Uterus (tissue), 4 donors: Measurements from ENCODE around the gene GRPEL2. TPM values are rescaled to one million over a fixed set of nuclear protein-coding genes. Genes with fewer than 3 reads are reported as not detected.

Source experiments
- DNase-seq, 2 donors: peaks; one replicate each; pipeline ENCODE4 v3.0.0-alpha.2; 2019 to 2020
- H3K27ac ChIP-seq, 2 donors: fragments of 200-600 bp; sonication (generic); 1 replicate in 1 of 2; 2 replicates in 1 of 2; pipeline ENCODE4 v1.5.1; 2016 to 2018
- H3K27me3 ChIP-seq, 2 donors: fragments of 200-600 bp; sonication (generic); one replicate each; pipeline ENCODE4 v1.5.1; 2018 to 2019; ENCODE audit warnings: control low read depth in 1 of 2
- H3K36me3 ChIP-seq, 2 donors: fragments of 200-600 bp; sonication (generic); one replicate each; pipeline ENCODE4 v1.5.1; 2019; ENCODE audit warnings: control low read depth in 1 of 2
- H3K4me1 ChIP-seq, 2 donors: fragments of 200-600 bp; sonication (generic); one replicate each; pipeline ENCODE4 v1.5.1; 2018 to 2019; ENCODE audit warnings: control low read depth in 1 of 2
- H3K4me3 ChIP-seq, 2 donors: fragments of 200-600 bp; sonication (generic); 1 replicate in 1 of 2; 2 replicates in 1 of 2; pipeline ENCODE4 v1.5.1; 2018 to 2019; ENCODE audit warnings: mild to moderate bottlenecking in 1 of 2
- H3K9me3 ChIP-seq, 2 donors: fragments of 200-600 bp; sonication (generic); one replicate each; pipeline ENCODE4 v1.5.1; 2019; ENCODE audit warnings: control low read depth in 1 of 2
- POLR2A ChIP-seq, 2 donors: fragments of 450-650 bp; IDR thresholded peaks; one replicate each; pipeline ENCODE4 v1.6.1; 2016; ENCODE audit warnings: antibody characterized with exemption in 2 of 2, mild to moderate bottlenecking in 1 of 2, moderate library complexity in 1 of 2
- intact Hi-C: fragments of 100-400 bp; cut with DNase I; formaldehyde crosslinking; loops from one replicate; pipeline ENCODE4 v1.15.1; 2023; ENCODE audit warnings: low total_unique reads
- total RNA-seq, 4 donors: library from RNA; depleted of rRNA in 3 of 4; stranded (reverse); fragments of >200 nt in 3 of 4; gene quantifications; one replicate each; pipeline versions ENCODE4 v1.1.0 to v1.2.4, GENCODE V29; 2014 to 2023
- TF ChIP-seq, protein P1 (sequence below), 4 experiments: fragments of 200-600 bp in 2 of 4; fragments of 450-650 bp in 2 of 4; sonication (generic) in 2 of 4; IDR thresholded peaks; one replicate each; pipeline ENCODE4 v1.5.1; 2016 to 2019; ENCODE audit warnings: antibody characterized with exemption in 4 of 4, mild to moderate bottlenecking in 2 of 4, moderate library complexity in 1 of 4
- donor health status: DM: yes; HTN: yes; CAD: no.

GRPEL2 gene
- total RNA-seq, 4 donors from 2014 or later = 13.5 to 27.0 (median 22.6) TPM

- no peaks in the 10 kb centered on the region for H3K27me3 ChIP-seq
- H3K36me3 ChIP-seq = no peaks in the 10 kb centered on the region
- TF ChIP-seq, protein P1, sequence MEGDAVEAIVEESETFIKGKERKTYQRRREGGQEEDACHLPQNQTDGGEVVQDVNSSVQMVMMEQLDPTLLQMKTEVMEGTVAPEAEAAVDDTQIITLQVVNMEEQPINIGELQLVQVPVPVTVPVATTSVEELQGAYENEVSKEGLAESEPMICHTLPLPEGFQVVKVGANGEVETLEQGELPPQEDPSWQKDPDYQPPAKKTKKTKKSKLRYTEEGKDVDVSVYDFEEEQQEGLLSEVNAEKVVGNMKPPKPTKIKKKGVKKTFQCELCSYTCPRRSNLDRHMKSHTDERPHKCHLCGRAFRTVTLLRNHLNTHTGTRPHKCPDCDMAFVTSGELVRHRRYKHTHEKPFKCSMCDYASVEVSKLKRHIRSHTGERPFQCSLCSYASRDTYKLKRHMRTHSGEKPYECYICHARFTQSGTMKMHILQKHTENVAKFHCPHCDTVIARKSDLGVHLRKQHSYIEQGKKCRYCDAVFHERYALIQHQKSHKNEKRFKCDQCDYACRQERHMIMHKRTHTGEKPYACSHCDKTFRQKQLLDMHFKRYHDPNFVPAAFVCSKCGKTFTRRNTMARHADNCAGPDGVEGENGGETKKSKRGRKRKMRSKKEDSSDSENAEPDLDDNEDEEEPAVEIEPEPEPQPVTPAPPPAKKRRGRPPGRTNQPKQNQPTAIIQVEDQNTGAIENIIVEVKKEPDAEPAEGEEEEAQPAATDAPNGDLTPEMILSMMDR (IDR thresholded peaks at IDR 0.05) = no peak
- no peak for TF ChIP-seq POLR2A (IDR thresholded peaks at IDR 0.05)
- no peaks in the 10 kb centered on the region for H3K9me3 ChIP-seq
- H3K4me3 ChIP-seq = no peak overlapping the region
- H3K27ac ChIP-seq = no peak overlapping the region
- intact Hi-C loops = no loop called here
- H3K4me1 ChIP-seq = no peaks in the 10 kb centered on the region
- DNase-seq = no peak
Measured at GRCh38 chr5:149374801-149375200, 29.5 kb downstream of the GRPEL2 start.

DNA sequence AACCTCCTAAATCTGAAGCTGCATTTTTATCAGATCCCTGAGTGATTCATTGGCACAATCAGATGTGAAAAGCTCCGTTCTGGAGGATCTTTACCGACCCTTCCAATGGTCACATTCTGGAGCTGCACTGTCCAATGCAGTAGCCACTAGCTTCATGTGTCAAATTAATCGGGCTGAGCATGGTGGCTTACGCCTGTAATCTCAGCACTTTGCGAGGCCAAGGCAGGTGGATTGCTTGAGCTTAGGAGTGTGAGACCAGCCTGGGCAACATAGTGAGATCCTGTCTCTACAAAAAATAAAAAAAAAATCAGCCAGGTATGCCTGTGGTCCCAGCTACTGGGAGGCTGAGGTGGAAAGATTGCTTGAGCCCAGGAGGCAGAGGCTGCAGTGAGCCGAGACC, 30.1 kb downstream of the GRPEL2 start:
- Histone ChIP-seq H3K4me1 (no peaks in the 10 kb centered on the region), H3K36me3 (no peaks in the 10 kb centered on the region), H3K4me3 (no peak overlapping the region), H3K27me3 (no peaks in the 10 kb centered on the region), H3K27ac (no peak overlapping the region), H3K9me3 (no peaks in the 10 kb centered on the region)
- intact Hi-C loops = no loop called here
- TF ChIP-seq, protein P1 (IDR thresholded peaks at IDR 0.05) = no peak
- TF ChIP-seq POLR2A (IDR thresholded peaks at IDR 0.05) = no peak
- no peak for DNase-seq

DNA sequence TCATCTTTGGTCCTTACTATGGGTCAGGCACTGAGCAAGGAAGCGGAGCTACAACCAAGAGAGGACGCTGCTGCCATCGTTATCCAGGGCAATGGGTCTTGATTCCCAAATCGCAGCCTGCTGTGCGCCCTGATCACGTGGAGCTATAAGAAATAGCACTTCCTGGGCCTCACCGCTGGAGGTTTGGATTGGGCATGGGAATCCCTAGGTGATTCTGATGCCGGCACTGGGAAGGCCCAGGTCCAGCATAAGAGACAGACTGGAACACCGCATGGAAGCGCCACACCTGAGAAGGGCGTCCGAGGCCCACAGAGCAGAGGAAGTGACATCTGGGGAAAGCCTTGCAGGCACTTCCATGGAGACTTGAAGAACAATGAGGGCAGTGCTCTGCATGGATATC, 30.8 kb downstream of the GRPEL2 start:
- H3K9me3 ChIP-seq = no peaks in the 10 kb centered on the region
- intact Hi-C loops = no loop called here
- H3K27me3 ChIP-seq = no peaks in the 10 kb centered on the region
- H3K4me3 ChIP-seq = no peak overlapping the region
- peak in 1 of 2 donors; percentile 13 for DNase-seq
- no peaks in the 10 kb centered on the region for H3K4me1 ChIP-seq
- no peak overlapping the region for H3K27ac ChIP-seq
- TF ChIP-seq, protein P1 (IDR thresholded peaks at IDR 0.05) = no peak
- TF ChIP-seq POLR2A (IDR thresholded peaks at IDR 0.05) = no peak
- H3K36me3 ChIP-seq = no peaks in the 10 kb centered on the region

DNA sequence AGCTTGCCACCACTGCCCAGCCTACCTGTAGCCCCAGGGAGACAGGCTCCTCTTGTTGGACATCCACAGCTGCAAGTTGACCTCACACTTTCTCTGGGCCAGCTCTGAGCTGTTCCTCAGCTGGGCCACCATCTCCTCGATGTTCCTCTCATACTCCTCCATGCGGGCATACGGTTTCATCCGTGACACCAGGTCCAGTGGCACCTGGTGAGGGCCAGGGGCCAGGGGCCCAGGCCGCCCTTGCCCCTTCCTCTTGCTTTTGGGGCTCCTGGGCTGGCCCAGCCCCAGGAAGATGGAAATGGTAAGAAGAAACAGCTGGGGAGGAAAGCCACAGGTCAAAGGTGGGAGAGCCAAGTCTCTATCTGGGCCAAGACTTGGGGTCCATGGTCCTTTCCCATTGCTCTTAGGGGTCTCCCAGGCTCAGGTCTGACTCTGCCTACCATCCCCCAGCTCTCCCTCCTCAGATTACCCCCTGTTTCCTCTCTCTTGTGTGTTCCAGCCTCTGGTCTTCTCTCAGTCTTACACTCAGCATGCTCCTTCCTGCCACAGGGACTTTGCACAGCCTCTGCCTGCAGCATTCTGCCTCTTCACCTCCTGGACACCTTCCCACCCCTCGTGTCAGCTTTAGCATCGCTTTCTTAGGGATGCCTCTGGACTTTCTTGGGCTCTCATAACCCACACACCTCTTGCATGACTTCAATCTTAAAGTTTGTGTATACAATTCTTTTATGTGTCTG, 31.6 kb downstream of the GRPEL2 start:
- Histone ChIP-seq H3K4me3 (no peak overlapping the region), H3K27ac (no peak overlapping the region), H3K9me3 (no peaks in the 10 kb centered on the region), H3K27me3 (no peaks in the 10 kb centered on the region), H3K4me1 (peaks cover 0 to 3% of the 10 kb centered on the region in 2 donors), H3K36me3 (no peaks in the 10 kb centered on the region)
- intact Hi-C loops = no loop called here
- TF ChIP-seq, protein P1 (IDR thresholded peaks at IDR 0.05) = no peak
- TF ChIP-seq POLR2A (IDR thresholded peaks at IDR 0.05) = no peak
- DNase-seq = peak in 1 of 2 donors; percentile 15

DNA sequence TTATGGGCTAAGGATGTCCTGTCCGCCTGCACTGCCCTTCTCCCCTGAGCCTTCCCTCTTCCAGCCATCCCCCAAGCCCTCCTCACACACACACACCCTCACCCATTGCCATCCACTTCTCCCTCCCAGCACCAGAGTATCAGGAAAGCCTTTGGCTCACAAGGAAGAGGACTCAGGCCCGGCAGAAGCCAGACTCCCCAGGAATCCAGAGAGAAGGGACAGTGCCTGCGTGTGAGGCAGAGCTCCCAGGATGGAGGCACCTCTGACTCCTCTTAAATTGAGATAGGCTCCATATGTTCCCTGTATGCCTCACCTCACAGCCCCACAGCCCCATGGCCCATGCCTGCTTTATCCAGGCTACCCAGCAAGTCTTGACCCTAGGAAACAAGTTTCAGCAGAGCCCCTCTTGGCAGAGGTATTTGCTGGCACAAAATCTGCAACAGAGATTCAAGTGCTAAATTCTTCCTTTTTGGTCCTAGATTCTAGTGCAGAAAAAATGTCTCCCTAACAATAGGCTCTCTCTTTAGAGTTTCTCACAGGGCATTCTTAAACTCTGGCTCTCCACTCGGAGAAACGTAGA, 33.0 kb downstream of the GRPEL2 start:
- peak overlapping the region; percentile 93 to 95 for H3K27ac ChIP-seq
- H3K4me3 ChIP-seq = no peak overlapping the region
- H3K4me1 ChIP-seq = peaks cover 6 to 9% of the 10 kb centered on the region in 2 donors
- DNase-seq = no peak
- intact Hi-C loops = no loop called here
- TF ChIP-seq, protein P1 (IDR thresholded peaks at IDR 0.05) = no peak
- no peak for TF ChIP-seq POLR2A (IDR thresholded peaks at IDR 0.05)
- H3K27me3 ChIP-seq = no peaks in the 10 kb centered on the region
- H3K9me3 ChIP-seq = no peaks in the 10 kb centered on the region
- H3K36me3 ChIP-seq = no peaks in the 10 kb centered on the region
